ENCODE results near the gene SLC18A3. TPM values are rescaled to one million over a fixed set of nuclear protein-coding genes. Genes with fewer than 3 reads are reported as not detected.

The SLC18A3 gene
- total RNA-seq, 4 donors from 2014 or later = not detected

DNA sequence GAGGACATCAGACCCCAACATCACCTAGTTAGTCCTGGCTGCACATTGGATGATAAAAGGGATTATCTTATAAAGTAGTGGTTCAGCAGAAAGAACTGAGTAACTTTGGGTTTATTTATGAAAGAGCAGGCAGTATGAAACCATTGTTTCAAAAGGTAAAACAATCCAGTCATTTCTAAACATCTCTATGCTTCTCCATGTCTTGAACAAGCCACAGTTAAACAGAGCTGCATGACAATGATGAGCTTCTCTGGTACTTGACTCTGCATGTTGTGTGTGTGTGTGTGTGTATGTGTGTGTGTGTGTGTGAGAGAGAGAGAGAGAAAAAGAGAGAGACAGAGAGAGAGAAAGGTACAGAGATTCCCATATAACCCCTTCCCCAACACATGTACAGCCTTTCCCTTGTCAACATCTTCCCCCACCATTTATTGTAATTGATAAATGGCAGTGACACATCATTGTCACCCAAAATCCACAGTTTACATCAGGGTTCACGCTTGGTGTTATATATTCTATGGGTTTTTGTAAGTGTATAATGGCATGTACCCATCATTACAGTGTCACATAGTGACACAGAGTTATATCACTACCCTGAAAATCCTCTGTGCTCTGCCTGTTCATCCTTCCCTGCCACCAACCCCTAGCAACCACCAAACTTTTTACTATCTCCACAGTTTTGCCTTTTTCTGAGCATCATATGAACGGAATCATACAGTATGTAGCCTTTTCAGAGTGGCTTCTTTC, 32.8 kb upstream of the SLC18A3 start:
- H3K9me3 ChIP-seq = no peaks in the 10 kb centered on the region
- DNase-seq (ENCODE audit: low spot score in 2 of 2) = no peak
- peaks cover 0 to 3% (median 0%) of the 10 kb centered on the region in 4 donors for H3K4me1 ChIP-seq
- H3K36me3 ChIP-seq = no peaks in the 10 kb centered on the region
- no peaks in the 10 kb centered on the region for H3K27me3 ChIP-seq
- 88 to 91% methylated on average over 2 of the region's 2 CpGs for WGBS, 2 donors
- H3K27ac ChIP-seq = no peak overlapping the region
- TF ChIP-seq CTCF (IDR thresholded peaks at IDR 0.05) = no peak
- TF ChIP-seq POLR2A (IDR thresholded peaks at IDR 0.05) = no peak
- TF ChIP-seq EP300 (IDR thresholded peaks at IDR 0.05) = no peak
- H3K4me3 ChIP-seq = no peak overlapping the region

GRCh38 chr10:49578392-49578791, 31.7 kb upstream of the SLC18A3 start:
- H3K27ac ChIP-seq = no peak overlapping the region
- 93 to 96% methylated on average over 3 of the region's 3 CpGs for WGBS, 2 donors
- no peak overlapping the region for H3K4me3 ChIP-seq
- H3K9me3 ChIP-seq = no peaks in the 10 kb centered on the region
- H3K27me3 ChIP-seq = no peaks in the 10 kb centered on the region
- TF ChIP-seq CTCF (IDR thresholded peaks at IDR 0.05) (no peak), EP300 (IDR thresholded peaks at IDR 0.05) (no peak), POLR2A (IDR thresholded peaks at IDR 0.05) (no peak)
- DNase-seq (ENCODE audit: low spot score in 2 of 2) = no peak
- H3K4me1 ChIP-seq = peaks cover 0 to 3% (median 0%) of the 10 kb centered on the region in 4 donors
- H3K36me3 ChIP-seq = no peaks in the 10 kb centered on the region

- no peak for DNase-seq (ENCODE audit: low spot score in 2 of 2)
- H3K27ac ChIP-seq = no peak overlapping the region
Measured at GRCh38 chr10:49579621-49580020, 30.5 kb upstream of the SLC18A3 start.

DNA sequence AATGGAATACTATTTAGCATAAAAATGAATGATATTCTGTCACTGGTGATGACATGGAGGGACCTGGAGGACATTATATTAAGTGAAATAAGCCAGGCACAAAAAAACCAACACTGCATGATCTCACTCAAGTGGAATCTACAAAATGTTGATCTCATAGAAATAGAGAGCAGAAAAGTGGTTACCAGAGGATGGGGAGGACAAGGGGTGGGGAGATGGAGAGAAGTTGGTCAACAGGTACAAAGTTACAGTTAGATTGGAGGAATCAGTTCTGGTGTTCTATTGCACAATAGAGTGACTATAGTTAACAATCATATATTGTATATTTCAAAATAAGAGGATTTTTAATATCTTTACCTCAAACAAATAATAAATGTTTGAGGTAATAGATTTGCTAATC, 24.7 kb upstream of the SLC18A3 start:
- no peak overlapping the region for H3K4me3 ChIP-seq
- H3K36me3 ChIP-seq = no peaks in the 10 kb centered on the region
- H3K27ac ChIP-seq = no peak overlapping the region
- no peak for DNase-seq (ENCODE audit: low spot score in 2 of 2)
- TF ChIP-seq EP300 (IDR thresholded peaks at IDR 0.05) (no peak), POLR2A (IDR thresholded peaks at IDR 0.05) (no peak), CTCF (IDR thresholded peaks at IDR 0.05) (no peak)
- H3K9me3 ChIP-seq = no peaks in the 10 kb centered on the region
- no peaks in the 10 kb centered on the region for H3K27me3 ChIP-seq
- no peaks in the 10 kb centered on the region for H3K4me1 ChIP-seq

More at GRCh38 chr10:49579621-49580020, 30.5 kb upstream of the SLC18A3 start:
- no peaks in the 10 kb centered on the region for H3K9me3 ChIP-seq
- TF ChIP-seq CTCF (IDR thresholded peaks at IDR 0.05) (no peak), EP300 (IDR thresholded peaks at IDR 0.05) (no peak), POLR2A (IDR thresholded peaks at IDR 0.05) (no peak)
- 31% methylated on average over 2 of the region's 2 CpGs for WGBS, 2 donors
- no peaks in the 10 kb centered on the region for H3K27me3 ChIP-seq
- no peaks in the 10 kb centered on the region for H3K36me3 ChIP-seq
- no peak overlapping the region for H3K4me3 ChIP-seq
- H3K4me1 ChIP-seq = peaks cover 0 to 3% (median 0%) of the 10 kb centered on the region in 4 donors

DNA sequence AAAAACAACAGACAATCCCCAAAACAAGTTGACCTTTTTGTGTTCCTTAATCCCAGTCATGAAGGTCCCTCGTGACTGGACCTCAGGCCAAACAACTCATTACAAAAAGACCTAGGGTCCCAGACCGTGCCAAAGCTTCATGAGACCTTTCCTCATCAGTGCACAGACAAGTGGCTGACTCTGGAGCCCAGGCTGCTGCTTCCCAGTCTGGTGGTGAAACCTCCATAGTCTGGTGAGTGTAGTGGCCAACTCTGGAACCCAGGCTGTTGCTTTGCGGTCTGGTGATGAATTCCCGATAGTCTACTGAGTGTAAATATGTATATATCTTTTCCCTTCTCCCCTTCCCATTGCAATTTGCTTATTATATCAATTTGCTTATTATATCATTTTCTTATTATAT, 22.1 kb upstream of the SLC18A3 start:
- Histone ChIP-seq H3K9me3 (no peaks in the 10 kb centered on the region), H3K36me3 (no peaks in the 10 kb centered on the region), H3K4me1 (no peaks in the 10 kb centered on the region), H3K27ac (no peak overlapping the region), H3K27me3 (no peaks in the 10 kb centered on the region), H3K4me3 (no peak overlapping the region)
- no peak for DNase-seq (ENCODE audit: low spot score in 2 of 2)
- WGBS, 2 donors = 74 to 76% methylated on average over 4 of the region's 4 CpGs
- no peak for TF ChIP-seq EP300 (IDR thresholded peaks at IDR 0.05)
- TF ChIP-seq POLR2A (IDR thresholded peaks at IDR 0.05) = no peak
- no peak for TF ChIP-seq CTCF (IDR thresholded peaks at IDR 0.05)

Data from tibial nerve (tissue), 4 donors.